GM12875 (cell line): Measurements from ENCODE around the gene SLC4A5.
"Not testable (repeated sequence)": the region's sequence is repeated elsewhere in the genome, so short reads cannot be mapped to it uniquely, and the experiment has no call there.

Experiments
- H3K4me3 ChIP-seq: one replicate; pipeline ENCODE4 v1.5.1; 2011; ENCODE audit warnings: low read depth, low read length, control low read depth
- CTCF ChIP-seq: IDR thresholded peaks from 2 replicates; pipeline ENCODE4 v1.5.1; 2011; ENCODE audit warnings: low read depth, mild to moderate bottlenecking, control low read depth, inconsistent platforms, low read length, moderate library complexity, borderline replicate concordance; ENCODE audit not compliant: insufficient read depth

Gene SLC4A5

GRCh38 chr2:74347303-74347702, 4.1 kb upstream of the SLC4A5 start:
- H3K4me3 ChIP-seq, result no peak overlapping the region
- no peak for TF ChIP-seq CTCF

DNA sequence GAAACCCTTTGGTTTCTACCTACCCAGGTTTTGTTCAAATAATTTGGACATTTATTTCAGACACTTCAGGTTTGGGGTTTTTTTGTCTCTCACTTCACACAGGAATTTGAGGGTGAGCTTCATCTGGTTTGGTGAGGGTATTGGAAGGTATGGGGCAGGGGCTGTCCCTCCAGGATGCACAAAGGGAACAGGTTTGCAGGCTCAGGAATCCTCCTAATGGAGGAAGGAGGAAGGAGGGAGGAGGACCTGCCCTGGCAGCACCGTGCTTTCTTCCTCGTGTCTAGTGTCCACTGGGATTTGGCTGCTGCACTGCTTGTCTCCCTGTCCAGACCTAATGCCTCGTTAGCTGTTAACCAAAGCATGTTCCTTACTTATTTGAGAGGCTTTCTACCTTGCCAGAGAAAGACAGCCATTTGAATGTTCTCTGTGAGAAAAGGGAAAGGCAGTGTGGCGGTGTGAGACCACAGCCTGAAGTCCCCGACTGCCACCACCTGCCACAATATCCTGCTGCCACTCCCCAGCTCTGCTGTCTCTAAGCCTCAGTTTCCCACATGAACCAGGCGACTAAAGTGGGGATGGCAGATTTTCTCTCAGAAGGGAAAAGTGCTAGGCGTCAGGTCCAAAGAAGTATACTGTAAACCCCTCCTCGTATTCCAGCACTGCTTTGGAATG, 2.2 kb upstream of the SLC4A5 start:
- no peak overlapping the region for H3K4me3 ChIP-seq
- TF ChIP-seq CTCF, result no peak

DNA sequence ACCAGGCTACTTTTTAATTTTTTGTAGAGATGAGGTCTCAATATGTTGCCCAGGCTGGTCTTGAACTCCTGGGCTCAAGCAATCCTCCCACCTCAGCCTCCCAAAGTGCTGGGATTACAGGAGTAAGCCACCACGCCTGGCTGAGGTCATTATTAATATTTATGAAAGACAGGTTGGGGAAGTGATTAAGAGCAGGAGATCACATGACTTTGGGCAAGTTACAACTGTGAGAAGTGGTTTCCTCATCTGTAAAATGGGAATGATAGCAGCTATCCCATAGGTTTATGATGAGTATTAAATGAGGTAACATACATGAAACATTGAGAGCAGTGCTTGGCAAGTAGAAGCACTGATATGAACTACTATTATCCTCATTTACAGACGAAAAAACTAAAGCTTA, 7.0 kb downstream of the SLC4A5 start:
- H3K4me3 ChIP-seq, result not testable (repeated sequence)

GRCh38 chr2:74334931-74335333, 8.3 kb downstream of the SLC4A5 start:
- H3K4me3 ChIP-seq, result no peak overlapping the region
- TF ChIP-seq CTCF, result peak; percentile 96

- H3K4me3 ChIP-seq, result no peak overlapping the region
- TF ChIP-seq CTCF, result no peak
These were observed 9.2 kb downstream of the SLC4A5 start for GRCh38 chr2:74333896-74334586.

GRCh38 chr2:74333175-74333574, 10.0 kb downstream of the SLC4A5 start:
- no peak overlapping the region for H3K4me3 ChIP-seq
- TF ChIP-seq CTCF, result peak; percentile 40; the same call in 1 of the 2 replicates

DNA sequence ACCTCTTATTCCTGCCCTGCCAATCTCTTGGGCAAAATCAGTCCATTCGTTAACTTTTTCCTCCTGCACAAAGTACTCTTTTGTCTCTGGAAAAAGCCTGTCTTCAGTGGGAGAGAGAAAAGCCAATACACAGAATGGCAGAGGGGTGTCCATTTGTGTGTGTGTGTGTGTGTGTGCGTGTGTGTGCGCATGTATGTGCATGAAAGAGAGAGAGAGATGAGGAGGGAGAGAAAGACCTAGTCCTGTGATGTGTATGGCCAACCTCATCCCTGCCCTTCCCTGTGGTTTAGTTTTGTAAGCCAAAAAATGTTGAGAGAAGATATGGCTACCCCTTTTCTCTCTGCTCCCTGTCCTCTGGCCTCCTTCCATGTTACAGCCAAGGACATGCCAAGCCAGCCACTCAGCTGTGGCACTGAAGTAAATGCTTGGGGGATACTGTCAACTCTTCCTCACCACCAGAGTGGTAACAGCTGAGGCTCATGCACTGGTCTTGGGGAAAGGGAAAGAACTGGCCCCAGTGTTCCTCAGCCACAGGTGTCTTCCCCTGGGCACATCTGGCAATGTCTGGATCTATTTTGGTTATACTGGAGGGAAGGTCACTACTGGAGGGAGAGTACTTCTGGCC, 10.6 kb downstream of the SLC4A5 start:
- no peak overlapping the region for H3K4me3 ChIP-seq
- no peak for TF ChIP-seq CTCF
